Measurements from ENCODE around the gene INCA1.
"Not testable (repeated sequence)": the region's sequence is repeated elsewhere in the genome, so short reads cannot be mapped to it uniquely, and the experiment has no call there.

The INCA1 gene

GRCh38 chr17:4997302-4998026, at the start of gene INCA1, which contains the start of gene KIF1C:
INCA1 (minus strand) TSS chr17:4997522; CDS start chr17:4994437, 3,085 bp downstream.
KIF1C (plus strand) TSS chr17:4997950; CDS start chr17:5000247, 2,297 bp downstream.
- peak; percentile 96 for DNase-seq

GRCh38 chr17:5045496-5045895, 48.2 kb upstream of the INCA1 start:
- DNase-seq = no peak

GRCh38 chr17:5044630-5045029, 47.3 kb upstream of the INCA1 start:
- no peak for DNase-seq

- no peak for DNase-seq
Measured at GRCh38 chr17:5043524-5043923, 46.2 kb upstream of the INCA1 start.

- DNase-seq = peak; percentile 73
Measured at GRCh38 chr17:5042157-5043022, 45.1 kb upstream of the INCA1 start.

GRCh38 chr17:5035315-5035714, 38.0 kb upstream of the INCA1 start, which contains the start of gene SLC52A1:
SLC52A1 (minus strand) TSS chr17:5035426; CDS start chr17:5034606, 820 bp downstream.
- no peak for DNase-seq

- DNase-seq = no peak
Measured at GRCh38 chr17:5034651-5035050, 37.3 kb upstream of the INCA1 start.

- DNase-seq = no peak
Measured at GRCh38 chr17:5034063-5034462, 36.7 kb upstream of the INCA1 start.

GRCh38 chr17:5033352-5034015, 36.2 kb upstream of the INCA1 start:
- DNase-seq = no peak

GRCh38 chr17:5032865-5033264, 35.5 kb upstream of the INCA1 start:
- no peak for DNase-seq

GRCh38 chr17:5031365-5032082, 34.2 kb upstream of the INCA1 start:
- peak; percentile 92 for DNase-seq

GRCh38 chr17:5030168-5030567, 32.8 kb upstream of the INCA1 start:
- DNase-seq = not testable (repeated sequence)

GRCh38 chr17:5027916-5028315, 30.6 kb upstream of the INCA1 start:
- DNase-seq = no peak

- no peak for DNase-seq
Measured at GRCh38 chr17:5027299-5027698, 30.0 kb upstream of the INCA1 start.

- DNase-seq = no peak
Measured at GRCh38 chr17:5024604-5025003, 27.3 kb upstream of the INCA1 start.

- no peak for DNase-seq
Measured at GRCh38 chr17:5023588-5024147, 26.3 kb upstream of the INCA1 start.

GRCh38 chr17:5022171-5022711, 24.9 kb upstream of the INCA1 start:
- DNase-seq = no peak

- DNase-seq = no peak
Measured at GRCh38 chr17:5020502-5021023, 23.2 kb upstream of the INCA1 start.

GRCh38 chr17:5019475-5019956, 22.2 kb upstream of the INCA1 start:
- peak; percentile 72 for DNase-seq

GRCh38 chr17:5014357-5014756, 17.0 kb upstream of the INCA1 start:
- DNase-seq = no peak

- DNase-seq = no peak
Measured at GRCh38 chr17:5011928-5012327, 14.6 kb upstream of the INCA1 start.
